GM12878 (cell line): ENCODE data around the gene IL36G. TPM values are rescaled to one million over a fixed set of nuclear protein-coding genes. Genes with fewer than 3 reads are reported as not detected.

Experiments used
- ATAC-seq: fragments of 200-7000 bp; cut with Tn5 transposase; 3 replicates; pipeline ENCODE4 v1.9.1; 2020; ENCODE audit warnings: mild to moderate bottlenecking, moderate library complexity
- BruUV-seq: library from RNA; stranded (reverse); fragments of 400-500 nt; replicated peaks from 2 replicates; lab custom pipeline; 2021; lab: Mats Ljungman, UMichigan
- CTCF ChIA-PET: fragments of 300-600 bp; sonication (Branson Sonifier 250); formaldehyde crosslinking; extraction: SDS; loops from one replicate; lab custom pipeline; 2021; ENCODE audit warnings: inconsistent platforms; lab: Yijun Ruan, JAX
- POLR2A ChIA-PET: fragments of 350-600 bp; formaldehyde crosslinking; extraction: SDS; loops from one replicate; lab custom pipeline; 2021; ENCODE audit warnings: inconsistent platforms; lab: Charles Lee
- RAD21 ChIA-PET: fragments of 300-600 bp; sonication (Branson Sonifier 250); formaldehyde crosslinking; loops from one replicate; lab custom pipeline; 2023; ENCODE audit warnings: antibody characterized with exemption; ENCODE audit not compliant: unreplicated experiment; lab: Charles Lee
- SMC1A ChIA-PET: fragments of 300-600 bp; sonication (Branson Sonifier 250); formaldehyde crosslinking; loops from one replicate; lab custom pipeline; 2023; ENCODE audit not compliant: unreplicated experiment, uncharacterized antibody; lab: Charles Lee
- DNase-seq: peaks from one replicate; pipeline ENCODE4 v3.0.0-alpha.2; 2011; ENCODE audit warnings: low read depth, low spot score
- FAIRE-seq: peaks from 3 replicates; lab custom pipeline; 2011; peaks lifted over from hg19 to GRCh38; lab: Jason Lieb, UNC
- H2AFZ ChIP-seq: 2 replicates; pipeline ENCODE4 v1.6.0; 2011; ENCODE audit warnings: low read depth, low read length, control low read depth; ENCODE audit not compliant: control insufficient read depth
- H3K27ac ChIP-seq: 2 replicates; pipeline ENCODE4 v1.5.1; 2011; ENCODE audit warnings: control low read depth; ENCODE audit not compliant: control insufficient read depth, insufficient read depth
- H3K27me3 ChIP-seq, 2 experiments: replicated peaks in 1 of 2; 2 replicates each; pipeline versions ENCODE4 v1.6.0 to v1.6.1; 2011; ENCODE audit warnings: low read length in 1 of 2; ENCODE audit not compliant: control insufficient read depth in 2 of 2, insufficient read depth in 2 of 2
- H3K36me3 ChIP-seq, 2 experiments: 2 replicates each; pipeline ENCODE4 v1.5.1; 2011; ENCODE audit warnings: low read length in 1 of 2; ENCODE audit not compliant: control insufficient read depth in 2 of 2, insufficient read depth in 2 of 2
- H3K4me1 ChIP-seq: 2 replicates; pipeline ENCODE4 v1.6.1; 2011; ENCODE audit warnings: mild to moderate bottlenecking, low read length, moderate library complexity, mixed read lengths; ENCODE audit not compliant: control insufficient read depth, insufficient read depth
- H3K4me2 ChIP-seq: 2 replicates; pipeline ENCODE4 v1.6.0; 2011; ENCODE audit warnings: control low read depth; ENCODE audit not compliant: control insufficient read depth, insufficient read depth
- H3K4me3 ChIP-seq: fragments of 200-600 bp; sonication (generic); 2 replicates; pipeline ENCODE4 v1.5.1; 2016
- H3K79me2 ChIP-seq: 2 replicates; pipeline ENCODE4 v1.6.0; 2011; ENCODE audit warnings: low read length; ENCODE audit not compliant: control insufficient read depth, insufficient read depth
- H3K9ac ChIP-seq: 2 replicates; pipeline ENCODE4 v1.8.0; 2011; ENCODE audit warnings: low read length, control low read depth, mixed read lengths; ENCODE audit not compliant: control insufficient read depth, insufficient read depth
- H3K9me3 ChIP-seq: replicated peaks from 3 replicates; pipeline ENCODE4 v1.5.1; 2011; ENCODE audit warnings: mild to moderate bottlenecking, low read length; ENCODE audit not compliant: control insufficient read depth, insufficient read depth
- H4K20me1 ChIP-seq: 2 replicates; pipeline ENCODE4 v1.6.0; 2011; ENCODE audit not compliant: control insufficient read depth, insufficient read depth
- ATF7 ChIP-seq: fragments of 450-650 bp; IDR thresholded peaks from 2 replicates; pipeline ENCODE4 v1.6.1; 2016; ENCODE audit warnings: low read depth, mild to moderate bottlenecking
- CHD1 ChIP-seq: IDR thresholded peaks from 2 replicates; pipeline ENCODE4 v1.6.1; 2012; ENCODE audit warnings: low read depth, low read length, improper control_type of control experiment
- DPF2 ChIP-seq: fragments of 450-650 bp; IDR thresholded peaks from 2 replicates; pipeline ENCODE4 v1.6.1; 2017; ENCODE audit warnings: mild to moderate bottlenecking
- ESRRA ChIP-seq: IDR thresholded peaks from 2 replicates; pipeline ENCODE4 v1.6.1; 2012; ENCODE audit warnings: mild to moderate bottlenecking, low read length, improper control_type of control experiment
- GABPA ChIP-seq: IDR thresholded peaks from 2 replicates; pipeline ENCODE4 v1.6.1; 2014; ENCODE audit warnings: antibody characterized with exemption, low read depth, mild to moderate bottlenecking, inconsistent platforms
- GATAD2B ChIP-seq: fragments of 450-650 bp; conservative IDR thresholded peaks from 2 replicates; pipeline ENCODE4 v1.6.1; 2017; ENCODE audit warnings: low read depth, mild to moderate bottlenecking, moderate library complexity
- IKZF2 ChIP-seq, 2 experiments: fragments of 450-650 bp; IDR thresholded peaks; 2 replicates each; pipeline ENCODE4 v1.6.1; 2017; ENCODE audit warnings: mild to moderate bottlenecking in 2 of 2, moderate library complexity in 2 of 2
- MYB ChIP-seq: fragments of 150-350 bp; IDR thresholded peaks from 2 replicates; pipeline ENCODE4 v1.6.1; 2014; ENCODE audit warnings: mild to moderate bottlenecking, low read depth, low read length, borderline replicate concordance
- NR2C2 ChIP-seq: IDR thresholded peaks from 2 replicates; pipeline ENCODE4 v1.6.1; 2011; ENCODE audit warnings: borderline replicate concordance, low read depth; ENCODE audit not compliant: control insufficient read depth, insufficient read length
- PAX5 ChIP-seq: IDR thresholded peaks from 2 replicates; pipeline ENCODE4 v1.6.1; 2011; ENCODE audit warnings: low read depth, low read length, borderline replicate concordance
- PML ChIP-seq: IDR thresholded peaks from 2 replicates; pipeline ENCODE4 v1.6.1; 2012; ENCODE audit warnings: low read length, inconsistent platforms
- POLR2A ChIP-seq: IDR thresholded peaks from 2 replicates; pipeline ENCODE4 v1.6.1; 2011; ENCODE audit warnings: low read depth, mild to moderate bottlenecking, low read length
- RAD51 ChIP-seq: fragments of 450-650 bp; IDR thresholded peaks from 2 replicates; pipeline ENCODE4 v1.6.1; 2016; ENCODE audit warnings: moderate library complexity, mild to moderate bottlenecking, inconsistent platforms
- RFX5 ChIP-seq: IDR thresholded peaks from 2 replicates; pipeline ENCODE4 v1.6.1; 2011; ENCODE audit warnings: low read depth, low read length, improper control_type of control experiment
- SIN3A ChIP-seq: IDR thresholded peaks from 2 replicates; pipeline ENCODE4 v1.6.1; 2012; ENCODE audit warnings: low read depth, low read length, improper control_type of control experiment
- SMAD5 ChIP-seq: IDR thresholded peaks from 2 replicates; pipeline ENCODE4 v1.6.1; 2016; ENCODE audit warnings: antibody characterized with exemption, low read depth
- SPI1 ChIP-seq: IDR thresholded peaks from 2 replicates; pipeline ENCODE4 v1.6.1; 2011; ENCODE audit warnings: low read depth, mild to moderate bottlenecking, low read length, moderate library complexity, borderline replicate concordance; ENCODE audit not compliant: insufficient read depth
- SRF ChIP-seq, 2 experiments: IDR thresholded peaks; 2 replicates each; pipeline ENCODE4 v1.6.1; 2011; ENCODE audit warnings: low read depth in 2 of 2, low read length in 2 of 2, mild to moderate bottlenecking in 1 of 2, moderate library complexity in 1 of 2
- USF1 ChIP-seq: IDR thresholded peaks from 2 replicates; pipeline ENCODE4 v1.6.1; 2011; ENCODE audit warnings: borderline replicate concordance, low read depth, mild to moderate bottlenecking, moderate library complexity, mixed read lengths, low read length; ENCODE audit not compliant: insufficient read depth; ENCODE audit errors: extremely low read length
- ZNF274 ChIP-seq: IDR thresholded peaks from one replicate; pipeline ENCODE4 v1.8.0; 2011; ENCODE audit not compliant: insufficient read length, insufficient read depth
- ZSCAN29 ChIP-seq: fragments of 450-650 bp; IDR thresholded peaks from 2 replicates; pipeline ENCODE4 v1.6.1; 2017; ENCODE audit warnings: mild to moderate bottlenecking, moderate library complexity
- WGBS: methylation state at CpG from one replicate; pipeline ENCODE4 v1.1.6; 2016; ENCODE audit warnings: low lambda C conversion rate; ENCODE audit not compliant: insufficient replicate concordance, insufficient coverage; ENCODE audit errors: missing lambda C conversion rate; 5-methylcytosine and 5-hydroxymethylcytosine counted together
- in situ Hi-C: fragments of 300-500 bp; cut with MboI; formaldehyde crosslinking; loops from 9 replicates; pipeline ENCODE4 v1.14.3; 2018; ENCODE audit warnings: mixed read lengths
- intact Hi-C: fragments of 100-400 bp; cut with micrococcal nuclease; formaldehyde crosslinking; loops from one replicate; pipeline ENCODE4 v1.14.2; 2022; ENCODE audit not compliant: unreplicated experiment
- polyA plus RNA-seq, 11 experiments: library from polyadenylated mRNA; depleted of rRNA in 4 of 11; unstranded in 6 of 11; stranded (reverse) in 5 of 11; fragments of >200 nt; fragmentation: Nextera tagmentation in 4 of 11; fragmentation: Illumina TruSeq in 1 of 11; extraction: Ambion mirVana in 4 of 11; extraction: Trizol in 1 of 11; gene quantifications; 1 replicate in 1 of 11; 2 replicates in 10 of 11; pipeline versions ENCODE4 v1.2.1 to v1.2.3, GENCODE V29; 2011 to 2016; ENCODE audit warnings: inconsistent platforms in 2 of 11, missing spikeins in 2 of 11, low read depth in 1 of 11
- total RNA-seq, 4 experiments: library from RNA; depleted of rRNA in 3 of 4; stranded (reverse); fragments of >200 nt in 3 of 4; fragmentation: Illumina TruSeq in 1 of 4; extraction: Trizol in 1 of 4; gene quantifications; 2 replicates each; pipeline versions ENCODE4 v1.2.1 to v1.2.3, GENCODE V29; 2013 to 2021
- TF ChIP-seq, protein P1 (sequence below): IDR thresholded peaks from 2 replicates; pipeline ENCODE4 v1.6.1; 2012; ENCODE audit warnings: low read depth, low read length, improper control_type of control experiment

The IL36G gene
- total and polyA plus RNA-seq, 10 of the 15 experiments (the other 5 are each of a cell fraction or from before 2014, with no cell fraction given): 0.10 TPM; not detected in 9

GRCh38 chr2:113025737-113026136 lies 47.9 kb downstream of the IL36G start:
- Histone ChIP-seq H3K79me2 (no peaks in the 10 kb centered on the region), H4K20me1 (no peaks in the 10 kb centered on the region), H3K9me3 (no peaks in the 10 kb centered on the region), H3K9ac (no peak overlapping the region), H2AFZ (no peak overlapping the region), H3K27me3 (peaks cover 2 to 3% of the 10 kb centered on the region in 2 experiments; a peak in 3 of 4 replicates), H3K4me2 (no peak overlapping the region), H3K27ac (no peak overlapping the region), H3K4me1 (no peaks in the 10 kb centered on the region), H3K36me3 (no peaks in the 10 kb centered on the region), H3K4me3 (no peak overlapping the region)
- intact Hi-C loops (no loop called here), in situ Hi-C loops (no loop called here)
- ATAC-seq (no peak), DNase-seq (no peak), FAIRE-seq (no peak)
- CTCF ChIA-PET: interaction anchor here (0.9 kb wide), 1 partner anchor 115 kb away, joined by 3 read pairs; no protein-coding TSS in a partner anchor
- WGBS: 25% methylated on average over 2 of the region's 2 CpGs
- SMC1A ChIA-PET: no interaction called here
- BruUV-seq: no TSS peak
- POLR2A ChIA-PET: no interaction called here
- TF ChIP-seq SMAD5 (no peak), GATAD2B (no peak), POLR2A (no peak), SPI1 (peak; percentile 51; the same call in 1 of the 2 replicates), CHD1 (no peak), SRF (IDR thresholded peaks at IDR 0.05; ENCODE audit: low read depth in 2 of 2, low read length in 2 of 2) (no peak), PAX5 (no peak)
- RAD21 ChIA-PET: no interaction called here

- peaks cover 2 to 4% of the 10 kb centered on the region in 2 experiments for H3K27me3 ChIP-seq
- ChIA-PET CTCF (no interaction called here), POLR2A (no interaction called here), SMC1A (no interaction called here), RAD21 (no interaction called here)
- no TSS peak for BruUV-seq
- H3K9ac ChIP-seq: no peak overlapping the region
- DNase-seq (no peak), ATAC-seq (no peak), FAIRE-seq (no peak)
- intact Hi-C loops: no loop called here
- H3K4me3 ChIP-seq: no peak overlapping the region
- no peak overlapping the region for H2AFZ ChIP-seq
- H3K4me2 ChIP-seq: no peak overlapping the region
- H4K20me1 ChIP-seq: no peaks in the 10 kb centered on the region
- WGBS: 35% methylated on average over 2 of the region's 2 CpGs
- no peaks in the 10 kb centered on the region for H3K9me3 ChIP-seq
- H3K79me2 ChIP-seq: no peaks in the 10 kb centered on the region
- H3K27ac ChIP-seq: no peak overlapping the region
- in situ Hi-C loops: no loop called here
- H3K36me3 ChIP-seq: no peaks in the 10 kb centered on the region
- H3K4me1 ChIP-seq: no peaks in the 10 kb centered on the region
- TF ChIP-seq USF1: no peak
- TF ChIP-seq ZNF274: no peak
- TF ChIP-seq RFX5: no peak
- TF ChIP-seq MYB: no peak
- TF ChIP-seq RAD51: no peak
- no peak for TF ChIP-seq SIN3A
- TF ChIP-seq CHD1: no peak
- TF ChIP-seq GABPA: no peak
- TF ChIP-seq ZSCAN29: no peak
- no peak for TF ChIP-seq DPF2
- TF ChIP-seq ATF7: no peak
- TF ChIP-seq ESRRA: no peak
- no peak for TF ChIP-seq IKZF2 (IDR thresholded peaks at IDR 0.05)
- TF ChIP-seq PML: no peak
- TF ChIP-seq, protein P1, sequence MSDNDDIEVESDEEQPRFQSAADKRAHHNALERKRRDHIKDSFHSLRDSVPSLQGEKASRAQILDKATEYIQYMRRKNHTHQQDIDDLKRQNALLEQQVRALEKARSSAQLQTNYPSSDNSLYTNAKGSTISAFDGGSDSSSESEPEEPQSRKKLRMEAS: no peak
- TF ChIP-seq NR2C2: no peak
These were observed 49.9 kb downstream of the IL36G start for GRCh38 chr2:113027691-113028090.
